ENCODE data around the gene INO80D.
"Not testable (repeated sequence)": the region's sequence is repeated elsewhere in the genome, so short reads cannot be mapped to it uniquely, and the experiment has no call there.

INO80D gene

GRCh38 chr2:206031162-206031784, 54.7 kb downstream of the INO80D start:
- no peak for DNase-seq (ENCODE audit: low read depth)

- no peak for DNase-seq (ENCODE audit: low read depth)
Measured at GRCh38 chr2:206028101-206028500, 57.9 kb downstream of the INO80D start.

GRCh38 chr2:206023183-206023582, 62.8 kb downstream of the INO80D start:
- DNase-seq (ENCODE audit: low read depth) = no peak

- no peak for DNase-seq (ENCODE audit: low read depth)
Measured at GRCh38 chr2:206020171-206020570, 65.8 kb downstream of the INO80D start.

- not testable (repeated sequence) for DNase-seq (ENCODE audit: low read depth)
Measured at GRCh38 chr2:206015746-206016145, 70.2 kb downstream of the INO80D start.

GRCh38 chr2:206011795-206012194, 74.2 kb downstream of the INO80D start:
- no peak for DNase-seq (ENCODE audit: low read depth)

GRCh38 chr2:206011018-206011614, 74.9 kb downstream of the INO80D start:
- no peak for DNase-seq (ENCODE audit: low read depth)

GRCh38 chr2:206004004-206004693, 81.8 kb downstream of the INO80D start:
- DNase-seq (ENCODE audit: low read depth) = no peak

- DNase-seq (ENCODE audit: low read depth) = no peak
Measured at GRCh38 chr2:206002440-206002839, 83.5 kb downstream of the INO80D start.

- no peak for DNase-seq (ENCODE audit: low read depth)
Measured at GRCh38 chr2:206001912-206002311, 84.1 kb downstream of the INO80D start.

- no peak for DNase-seq (ENCODE audit: low read depth)
Measured at GRCh38 chr2:206000776-206001175, 85.2 kb downstream of the INO80D start.

- no peak for DNase-seq (ENCODE audit: low read depth)
Measured at GRCh38 chr2:205998583-205998982, 87.4 kb downstream of the INO80D start.

- DNase-seq (ENCODE audit: low read depth) = no peak
Measured at GRCh38 chr2:205996161-205996560, 89.8 kb downstream of the INO80D start.

GRCh38 chr2:205995260-205995659, 90.7 kb downstream of the INO80D start:
- DNase-seq (ENCODE audit: low read depth) = no peak

- DNase-seq (ENCODE audit: low read depth) = no peak
Measured at GRCh38 chr2:205994344-205994743, 91.6 kb downstream of the INO80D start.

- no peak for DNase-seq (ENCODE audit: low read depth)
Measured at GRCh38 chr2:205990104-205990503, 95.9 kb downstream of the INO80D start.

GRCh38 chr2:205989271-205990071, 96.5 kb downstream of the INO80D start:
- DNase-seq (ENCODE audit: low read depth) = no peak

- not testable (repeated sequence) for DNase-seq (ENCODE audit: low read depth)
Measured at GRCh38 chr2:205988681-205989080, 97.3 kb downstream of the INO80D start.

- no peak for DNase-seq (ENCODE audit: low read depth)
Measured at GRCh38 chr2:205988274-205988673, 97.7 kb downstream of the INO80D start.

GRCh38 chr2:205986334-205986733, 99.6 kb downstream of the INO80D start:
- DNase-seq (ENCODE audit: low read depth) = not testable (repeated sequence)

GRCh38 chr2:205984381-205984780, 101.6 kb downstream of the INO80D start:
- DNase-seq (ENCODE audit: low read depth) = no peak

GRCh38 chr2:205982776-205983327, 103.1 kb downstream of the INO80D start:
- DNase-seq (ENCODE audit: low read depth) = no peak
